GM12873 (cell line): ENCODE measurements around the gene EMP3.

ENCODE experiments used
- CTCF ChIP-seq: IDR thresholded peaks from 2 replicates; pipeline ENCODE4 v1.5.1; 2012; ENCODE audit warnings: low read depth, mild to moderate bottlenecking, moderate library complexity, low read length, control low read depth; ENCODE audit not compliant: insufficient read depth; ENCODE audit errors: missing control alignments

Gene EMP3

GRCh38 chr19:48292798-48293197 lies 32.6 kb upstream of the EMP3 start:
- TF ChIP-seq CTCF: no peak

DNA sequence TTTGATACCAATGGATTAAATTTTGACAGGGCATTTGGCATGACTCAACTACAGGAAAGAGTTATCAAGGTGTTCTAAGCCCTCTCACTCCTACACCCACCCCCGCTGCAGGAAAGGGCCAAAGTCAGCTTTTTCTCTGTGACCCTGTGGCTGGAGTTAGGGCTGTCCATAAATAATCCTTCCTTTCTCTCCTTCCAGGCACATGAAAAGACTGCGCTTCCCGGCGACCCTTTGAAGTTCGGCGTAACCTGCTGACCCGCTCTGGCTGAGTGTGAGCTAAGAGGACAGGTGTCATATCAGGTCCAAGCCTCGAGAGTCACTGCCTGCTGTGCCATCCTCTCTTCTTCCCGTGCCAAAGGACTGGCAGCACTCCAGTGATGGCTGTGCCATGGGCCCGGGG lies 29.9 kb upstream of the EMP3 start:
- TF ChIP-seq CTCF: no peak

GRCh38 chr19:48296963-48297734 lies 28.2 kb upstream of the EMP3 start:
- no peak for TF ChIP-seq CTCF

- TF ChIP-seq CTCF: no peak
These were observed 27.4 kb upstream of the EMP3 start for GRCh38 chr19:48297975-48298374.

- TF ChIP-seq CTCF: no peak
These were observed 23.3 kb upstream of the EMP3 start for GRCh38 chr19:48301886-48302599.

DNA sequence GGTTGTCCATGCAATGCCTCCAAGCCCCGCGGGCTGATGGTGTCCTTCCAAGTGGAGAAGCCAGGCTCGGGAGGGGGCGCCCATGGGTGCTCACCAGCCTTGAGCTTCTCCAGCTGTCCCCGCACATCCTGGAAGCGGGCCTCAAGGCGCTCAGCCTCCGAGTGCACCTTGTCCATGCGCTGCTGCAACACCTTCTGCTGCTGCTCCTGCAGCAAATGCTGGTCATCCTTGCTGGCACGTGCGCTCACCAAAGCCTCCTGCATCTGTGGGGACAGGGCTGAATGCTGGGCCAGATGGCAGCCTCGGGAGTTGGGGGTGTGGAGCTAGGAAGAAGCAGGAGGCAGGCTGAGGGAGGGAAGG lies 22.8 kb upstream of the EMP3 start:
- no peak for TF ChIP-seq CTCF

DNA sequence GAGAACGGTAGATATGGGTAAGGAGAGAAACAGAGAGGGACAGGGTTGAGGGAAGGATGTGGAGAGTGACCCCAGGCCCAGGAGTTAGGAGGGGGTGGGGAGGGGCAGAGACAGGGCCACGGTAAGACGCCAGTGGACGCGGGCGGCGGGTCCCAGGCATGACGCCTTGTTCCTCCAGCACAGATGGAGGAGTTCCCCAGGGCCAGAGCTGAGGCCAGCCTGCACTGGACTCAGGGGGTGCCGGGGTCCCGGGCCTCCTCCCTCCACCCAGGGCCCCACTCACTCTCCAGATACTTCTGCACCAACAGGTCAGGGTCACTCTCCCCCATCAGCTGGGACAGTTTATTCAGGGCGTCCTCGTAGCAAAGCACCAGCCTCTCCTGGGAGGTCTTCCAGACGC lies 22.0 kb upstream of the EMP3 start:
- no peak for TF ChIP-seq CTCF
